Thoracic aorta (tissue), 2 donors: Measurements from ENCODE around the gene FDX2. TPM values are rescaled to one million over a fixed set of nuclear protein-coding genes. Genes with fewer than 3 reads are reported as not detected.

Experiments
- ATAC-seq: fragments of 150-250 bp; one replicate; pipeline ENCODE4 v1.8.0; 2017; ENCODE audit warnings: low read depth; ENCODE audit not compliant: insufficient number of reproducible peaks, low FRiP score
- DNase-seq: peaks from one replicate; pipeline ENCODE4 v3.0.0-alpha.2; 2020; ENCODE audit warnings: low spot score
- H3K27ac ChIP-seq, 2 donors: fragments of 200-600 bp; sonication (generic); 1 replicate in 1 of 2; 2 replicates in 1 of 2; pipeline ENCODE4 v1.5.1; 2016; ENCODE audit warnings: mild to moderate bottlenecking in 2 of 2, moderate library complexity in 2 of 2
- H3K27me3 ChIP-seq: fragments of 200-600 bp; sonication (generic); replicated peaks from 2 replicates; pipeline ENCODE4 v1.6.0; 2016; ENCODE audit warnings: mild to moderate bottlenecking; ENCODE audit not compliant: insufficient read depth
- H3K36me3 ChIP-seq: fragments of 200-600 bp; sonication (generic); one replicate; pipeline ENCODE4 v1.5.1; 2016
- H3K4me1 ChIP-seq, 2 donors: fragments of 200-600 bp; sonication (generic); 1 replicate in 1 of 2; 2 replicates in 1 of 2; pipeline versions ENCODE4 v1.5.1 to v1.6.0; 2016; ENCODE audit warnings: low read depth in 2 of 2, mild to moderate bottlenecking in 1 of 2; ENCODE audit not compliant: control insufficient read depth in 1 of 2
- H3K4me3 ChIP-seq: fragments of 200-600 bp; sonication (generic); 2 replicates; pipeline ENCODE4 v1.5.1; 2016; ENCODE audit warnings: mild to moderate bottlenecking
- H3K9me3 ChIP-seq: fragments of 200-600 bp; sonication (generic); 2 replicates; pipeline ENCODE4 v1.5.1; 2016
- CTCF ChIP-seq: fragments of 200-600 bp; sonication (generic); IDR thresholded peaks from one replicate; pipeline ENCODE4 v1.5.1; 2019; ENCODE audit warnings: antibody characterized with exemption
- total RNA-seq, 2 donors: library from RNA; depleted of rRNA; stranded (reverse); fragments of >200 nt; gene quantifications; one replicate each; pipeline versions ENCODE4 v1.1.0 to v1.2.3, GENCODE V29; 2016

FDX2 gene
- total RNA-seq, 2 donors from 2014 or later: 13.4 to 35.8 TPM

- H3K36me3 ChIP-seq: no peaks in the 10 kb centered on the region
- peaks cover 45 to 58% of the 10 kb centered on the region in 2 donors for H3K4me1 ChIP-seq
- H3K9me3 ChIP-seq: no peaks in the 10 kb centered on the region
- H3K27ac ChIP-seq: no peak overlapping the region
- no peak for ATAC-seq
- H3K27me3 ChIP-seq: peaks cover 25% of the 10 kb centered on the region
- peak overlapping the region; percentile 74 for H3K4me3 ChIP-seq
- no peak for DNase-seq
- no peak for TF ChIP-seq CTCF
These were observed 26.5 kb downstream of the FDX2 start for GRCh38 chr19:10289167-10289835.

- DNase-seq (no peak), ATAC-seq (no peak)
- H3K4me1 ChIP-seq: peaks cover 45 to 58% of the 10 kb centered on the region in 2 donors
- no peak for TF ChIP-seq CTCF
- peaks cover 25% of the 10 kb centered on the region for H3K27me3 ChIP-seq
- no peaks in the 10 kb centered on the region for H3K9me3 ChIP-seq
- peak overlapping the region; percentile 74 for H3K4me3 ChIP-seq
- peaks cover 3% of the 10 kb centered on the region for H3K36me3 ChIP-seq
- no peak overlapping the region for H3K27ac ChIP-seq
These were observed 27.1 kb downstream of the FDX2 start for GRCh38 chr19:10288662-10289166.

DNA sequence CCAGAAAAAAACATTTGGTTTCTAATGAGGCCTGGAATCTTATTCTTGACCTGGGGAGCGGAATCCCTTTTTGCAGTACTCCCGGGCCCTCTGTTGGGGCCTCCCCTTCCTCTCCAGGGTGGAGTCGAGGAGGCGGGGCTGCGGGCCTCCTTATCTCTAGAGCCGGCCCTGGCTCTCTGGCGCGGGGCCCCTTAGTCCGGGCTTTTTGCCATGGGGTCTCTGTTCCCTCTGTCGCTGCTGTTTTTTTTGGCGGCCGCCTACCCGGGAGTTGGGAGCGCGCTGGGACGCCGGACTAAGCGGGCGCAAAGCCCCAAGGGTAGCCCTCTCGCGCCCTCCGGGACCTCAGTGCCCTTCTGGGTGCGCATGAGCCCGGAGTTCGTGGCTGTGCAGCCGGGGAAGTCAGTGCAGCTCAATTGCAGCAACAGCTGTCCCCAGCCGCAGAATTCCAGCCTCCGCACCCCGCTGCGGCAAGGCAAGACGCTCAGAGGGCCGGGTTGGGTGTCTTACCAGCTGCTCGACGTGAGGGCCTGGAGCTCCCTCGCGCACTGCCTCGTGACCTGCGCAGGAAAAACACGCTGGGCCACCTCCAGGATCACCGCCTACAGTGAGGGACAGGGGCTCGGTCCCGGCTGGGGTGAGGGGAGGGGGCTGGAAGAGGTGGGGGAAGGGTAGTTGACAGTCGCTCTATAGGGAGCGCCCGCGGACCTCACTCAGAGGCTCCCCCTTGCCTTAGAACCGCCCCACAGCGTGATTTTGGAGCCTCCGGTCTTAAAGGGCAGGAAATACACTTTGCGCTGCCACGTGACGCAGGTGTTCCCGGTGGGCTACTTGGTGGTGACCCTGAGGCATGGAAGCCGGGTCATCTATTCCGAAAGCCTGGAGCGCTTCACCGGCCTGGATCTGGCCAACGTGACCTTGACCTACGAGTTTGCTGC, 28.7 kb downstream of the FDX2 start, which contains the start of gene ICAM4:
TSS of gene ICAM4 (plus strand) at position 153 of the 935 bp plus-strand sequence. CDS start at position 211, 58 bp downstream.
- ATAC-seq (no peak), DNase-seq (no peak)
- Histone ChIP-seq H3K27ac (no peak within 1 kb of the TSS), H3K4me3 (peak within 1 kb of the TSS; percentile 23), H3K4me1 (peaks cover 42 to 53% of the 10 kb centered on the region in 2 donors), H3K36me3 (peaks cover 5% of the 10 kb centered on the region), H3K9me3 (no peaks in the 10 kb centered on the region), H3K27me3 (peaks cover 11% of the 10 kb centered on the region)
- TF ChIP-seq CTCF: no peak

- DNase-seq: no peak
- TF ChIP-seq CTCF: no peak
- Histone ChIP-seq H3K27me3 (peaks cover 3% of the 10 kb centered on the region), H3K4me3 (no peak overlapping the region), H3K36me3 (peaks cover 5% of the 10 kb centered on the region), H3K27ac (no peak overlapping the region), H3K9me3 (no peaks in the 10 kb centered on the region), H3K4me1 (peaks cover 28 to 36% of the 10 kb centered on the region in 2 donors)
- no peak for ATAC-seq
These were observed 30.4 kb downstream of the FDX2 start for GRCh38 chr19:10285393-10285792.

- no peak overlapping the region for H3K4me3 ChIP-seq
- DNase-seq: no peak
- peaks cover 25 to 32% of the 10 kb centered on the region in 2 donors for H3K4me1 ChIP-seq
- no peak for TF ChIP-seq CTCF
- no peaks in the 10 kb centered on the region for H3K9me3 ChIP-seq
- H3K27me3 ChIP-seq: peaks cover 3% of the 10 kb centered on the region
- peaks cover 5% of the 10 kb centered on the region for H3K36me3 ChIP-seq
- H3K27ac ChIP-seq: no peak overlapping the region
- no peak for ATAC-seq
These were observed 30.9 kb downstream of the FDX2 start for GRCh38 chr19:10284960-10285278.
